ENCODE data around the gene SPINK1.

Gene SPINK1

GRCh38 chr5:147860641-147861025, 29.2 kb upstream of the SPINK1 start:
- DNase-seq (ENCODE audit: insufficient read length, low spot score) (no peak), FAIRE-seq (no peak)
- TF ChIP-seq POLR2A (IDR thresholded peaks at IDR 0.05; ENCODE audit: low read depth, low read length), result no peak

- TF ChIP-seq POLR2A (IDR thresholded peaks at IDR 0.05; ENCODE audit: low read depth, low read length), result no peak
- no peak for DNase-seq (ENCODE audit: insufficient read length, low spot score)
- no peak for FAIRE-seq
Measured at GRCh38 chr5:147859962-147860640, 28.6 kb upstream of the SPINK1 start.

DNA sequence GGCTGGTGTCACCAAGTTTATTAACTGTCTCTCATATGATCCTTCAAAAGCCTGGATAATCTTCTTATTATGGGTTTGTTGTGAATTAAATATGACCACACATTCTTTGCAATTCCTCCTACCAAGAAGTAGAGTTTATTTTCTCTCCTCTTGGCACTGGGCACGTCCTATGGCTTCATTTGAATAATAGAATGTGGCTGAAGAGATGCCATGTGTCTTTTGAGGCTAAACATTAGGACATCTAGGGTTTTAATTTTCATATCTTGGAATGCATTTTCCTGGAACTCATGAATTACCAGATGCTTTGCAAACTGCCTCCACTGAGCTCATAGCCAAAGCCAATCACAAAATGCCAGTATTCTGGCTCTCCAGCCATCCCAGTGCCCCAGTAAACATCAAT, 27.1 kb upstream of the SPINK1 start:
- no peak for TF ChIP-seq POLR2A (IDR thresholded peaks at IDR 0.05; ENCODE audit: low read depth, low read length)
- no peak for FAIRE-seq
- DNase-seq (ENCODE audit: insufficient read length, low spot score), result no peak

DNA sequence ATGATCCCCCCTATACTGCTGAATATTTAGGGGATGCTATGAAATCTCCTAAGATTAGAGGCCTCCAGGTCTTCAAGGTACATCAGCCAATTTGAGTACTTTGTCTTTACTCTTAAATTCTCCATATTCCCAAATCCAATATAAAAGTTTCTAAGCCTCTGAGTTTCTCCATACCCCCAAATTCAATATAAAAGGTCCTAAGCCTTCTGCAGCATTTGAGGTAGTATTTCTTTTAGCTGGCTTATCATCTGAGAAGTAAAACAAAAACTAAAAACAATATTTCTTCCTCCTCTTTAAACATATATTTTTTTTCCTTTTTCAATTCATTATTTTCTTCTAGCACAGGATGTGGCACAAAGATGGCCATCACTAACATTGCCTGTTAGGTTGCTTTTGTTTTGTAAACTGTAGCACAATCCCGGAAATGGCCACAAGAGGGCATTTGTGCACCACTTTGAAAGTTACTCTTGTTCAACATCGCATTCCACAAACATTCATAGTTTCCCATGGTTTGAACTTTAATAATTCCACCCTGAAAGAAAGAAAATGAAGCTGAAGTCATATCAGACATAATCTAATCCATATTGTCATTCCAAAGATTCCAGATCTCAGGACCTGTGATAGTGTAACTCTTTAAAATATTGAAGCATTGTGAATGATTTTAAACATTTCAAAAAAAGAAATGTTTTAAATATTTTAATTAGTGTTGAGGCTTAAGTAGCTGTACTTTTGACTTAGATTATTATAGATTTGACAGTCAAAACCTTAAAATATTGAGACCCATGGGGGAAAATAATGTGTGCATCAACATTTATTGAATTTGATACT, 26.0 kb upstream of the SPINK1 start:
- peak; percentile 74 for FAIRE-seq
- TF ChIP-seq POLR2A (IDR thresholded peaks at IDR 0.05; ENCODE audit: low read depth, low read length), result no peak
- peak; percentile 9 for DNase-seq (ENCODE audit: insufficient read length, low spot score)

DNA sequence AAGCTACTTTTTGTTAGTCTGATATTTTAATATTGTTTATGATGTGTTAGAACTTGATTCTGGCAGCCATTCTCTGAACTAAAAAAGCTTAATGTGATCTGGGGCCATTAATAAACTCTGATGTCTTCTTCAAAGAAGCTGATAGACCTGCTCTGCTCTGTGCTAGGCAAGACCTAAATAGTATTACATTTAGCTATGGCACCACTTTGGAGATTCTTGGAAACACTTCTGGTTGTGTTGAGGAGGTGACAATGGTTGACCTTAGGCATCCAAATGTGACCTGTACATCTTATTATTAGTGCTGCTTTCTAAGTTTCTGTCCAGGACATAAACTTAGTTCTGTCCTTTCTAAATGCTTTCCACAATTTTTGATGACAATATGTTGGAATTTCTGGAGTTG, 25.3 kb upstream of the SPINK1 start:
- TF ChIP-seq POLR2A (IDR thresholded peaks at IDR 0.05; ENCODE audit: low read depth, low read length), result no peak
- FAIRE-seq (no peak), DNase-seq (ENCODE audit: insufficient read length, low spot score) (no peak)

DNA sequence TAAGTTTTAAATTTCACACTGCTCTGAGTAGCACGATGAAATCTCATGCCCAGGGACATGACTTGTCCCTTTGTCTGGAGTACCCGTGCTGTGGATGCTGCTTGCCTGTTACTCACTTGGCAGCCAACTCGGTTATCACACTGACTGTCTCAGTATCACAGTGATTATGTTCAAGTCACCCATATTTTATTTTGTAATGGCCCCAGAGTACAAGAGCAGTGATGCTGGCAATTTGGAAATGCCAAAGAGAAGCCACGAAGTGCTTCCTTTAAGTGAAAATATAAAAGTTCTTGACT, 24.3 kb upstream of the SPINK1 start:
- no peak for DNase-seq (ENCODE audit: insufficient read length, low spot score)
- FAIRE-seq, result no peak
- TF ChIP-seq POLR2A (IDR thresholded peaks at IDR 0.05; ENCODE audit: low read depth, low read length), result no peak

GRCh38 chr5:147854894-147855773, 23.7 kb upstream of the SPINK1 start:
- FAIRE-seq (no peak), DNase-seq (ENCODE audit: insufficient read length, low spot score) (no peak)
- TF ChIP-seq POLR2A (IDR thresholded peaks at IDR 0.05; ENCODE audit: low read depth, low read length), result no peak

DNA sequence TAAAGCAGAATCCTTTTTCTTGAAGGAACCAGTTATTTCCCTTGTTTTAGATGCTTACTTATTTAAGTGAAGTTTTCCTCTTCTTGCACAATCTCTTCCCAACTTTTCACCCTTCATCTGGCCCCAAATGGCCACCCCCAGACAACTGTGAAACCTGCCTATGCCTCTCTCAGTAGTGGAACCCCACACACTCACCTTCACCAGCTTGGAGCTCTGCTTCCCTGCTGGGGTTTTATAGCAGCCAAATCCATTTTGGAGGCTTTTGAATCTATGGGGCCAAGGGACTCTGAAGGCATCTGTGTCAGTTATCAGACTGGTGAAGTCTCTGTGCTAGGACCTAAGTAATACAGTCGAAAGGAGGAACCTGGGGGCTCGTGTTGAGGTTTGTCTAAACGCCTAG, 22.9 kb upstream of the SPINK1 start:
- no peak for TF ChIP-seq POLR2A (IDR thresholded peaks at IDR 0.05; ENCODE audit: low read depth, low read length)
- DNase-seq (ENCODE audit: insufficient read length, low spot score), result no peak
- FAIRE-seq, result no peak

DNA sequence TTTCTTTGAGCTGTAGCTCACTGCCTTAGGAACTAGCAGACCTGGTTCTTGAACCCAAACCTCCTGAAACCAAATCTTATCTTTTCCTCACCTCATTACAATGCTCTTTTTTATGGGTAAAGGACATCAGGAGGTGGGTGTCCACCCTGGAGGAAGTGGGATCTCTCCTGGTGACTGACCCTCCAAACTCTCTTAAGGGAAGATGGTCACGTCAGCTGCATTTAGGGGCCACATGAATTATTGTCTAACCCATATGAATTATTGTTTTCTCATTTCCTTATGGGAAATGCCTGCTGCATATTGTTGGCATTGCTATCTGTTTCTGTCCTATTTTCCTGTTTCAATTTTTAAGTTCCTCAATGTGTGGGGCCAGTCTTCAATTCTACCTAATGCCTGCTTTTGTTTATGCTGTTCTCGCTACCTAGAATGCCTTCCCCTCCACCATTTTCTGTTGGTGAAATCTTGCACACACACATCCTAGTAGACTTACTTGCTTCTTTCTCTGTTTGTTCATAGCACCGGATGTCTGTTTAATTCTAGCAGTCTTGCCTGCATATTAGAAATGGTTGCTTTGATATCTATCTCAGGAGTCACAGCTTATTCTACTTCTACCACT, 22.0 kb upstream of the SPINK1 start:
- TF ChIP-seq POLR2A (IDR thresholded peaks at IDR 0.05; ENCODE audit: low read depth, low read length), result no peak
- DNase-seq (ENCODE audit: insufficient read length, low spot score) (no peak), FAIRE-seq (no peak)

DNA sequence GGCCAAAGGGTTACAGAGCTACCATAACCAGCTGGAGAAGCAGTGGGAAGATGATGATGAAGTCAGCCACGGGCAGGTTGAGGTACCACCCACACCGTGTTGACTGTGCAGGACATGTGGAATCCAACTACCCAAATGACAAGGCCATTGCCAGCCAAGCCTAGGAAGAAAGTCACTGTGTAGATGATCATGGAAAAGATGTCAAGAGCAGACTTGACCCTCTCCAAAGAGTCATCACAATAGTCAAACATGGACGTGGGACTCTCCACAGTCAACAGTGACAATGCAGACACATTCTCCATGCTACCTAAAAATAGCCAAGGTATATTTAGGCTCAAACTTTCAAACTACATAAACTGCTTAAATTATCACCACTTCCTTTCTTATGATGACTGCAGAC, 20.9 kb upstream of the SPINK1 start:
- DNase-seq (ENCODE audit: insufficient read length, low spot score) (no peak), FAIRE-seq (no peak)
- no peak for TF ChIP-seq POLR2A (IDR thresholded peaks at IDR 0.05; ENCODE audit: low read depth, low read length)

DNA sequence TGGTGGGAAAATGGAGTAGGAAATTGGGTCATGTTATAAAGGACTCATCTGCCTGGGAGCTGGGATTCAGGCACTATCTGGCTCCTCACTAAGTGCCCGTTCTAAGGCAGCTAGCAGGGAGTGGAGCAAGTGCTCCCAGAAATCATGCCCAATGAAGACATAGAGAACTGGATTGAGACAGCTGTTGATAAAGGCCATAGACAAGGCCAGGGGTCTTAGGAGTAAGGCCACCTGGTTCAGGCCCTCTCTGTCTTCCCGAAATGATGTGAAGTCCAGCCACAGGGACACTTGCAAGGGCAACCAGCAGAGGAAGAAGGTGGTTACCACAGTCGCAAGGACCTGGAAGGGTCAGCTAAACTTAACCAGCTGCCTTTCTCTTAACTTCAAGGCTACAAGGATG, 20.1 kb upstream of the SPINK1 start:
- no peak for FAIRE-seq
- TF ChIP-seq POLR2A (IDR thresholded peaks at IDR 0.05; ENCODE audit: low read depth, low read length), result no peak
- DNase-seq (ENCODE audit: insufficient read length, low spot score), result no peak

GRCh38 chr5:147849226-147849625, 17.8 kb upstream of the SPINK1 start:
- no peak for DNase-seq (ENCODE audit: insufficient read length, low spot score)
- no peak for FAIRE-seq
- TF ChIP-seq POLR2A (IDR thresholded peaks at IDR 0.05; ENCODE audit: low read depth, low read length), result no peak

- DNase-seq (ENCODE audit: insufficient read length, low spot score), result no peak
- no peak for TF ChIP-seq POLR2A (IDR thresholded peaks at IDR 0.05; ENCODE audit: low read depth, low read length)
- FAIRE-seq, result no peak
Measured at GRCh38 chr5:147845618-147846017, 14.1 kb upstream of the SPINK1 start.

DNA sequence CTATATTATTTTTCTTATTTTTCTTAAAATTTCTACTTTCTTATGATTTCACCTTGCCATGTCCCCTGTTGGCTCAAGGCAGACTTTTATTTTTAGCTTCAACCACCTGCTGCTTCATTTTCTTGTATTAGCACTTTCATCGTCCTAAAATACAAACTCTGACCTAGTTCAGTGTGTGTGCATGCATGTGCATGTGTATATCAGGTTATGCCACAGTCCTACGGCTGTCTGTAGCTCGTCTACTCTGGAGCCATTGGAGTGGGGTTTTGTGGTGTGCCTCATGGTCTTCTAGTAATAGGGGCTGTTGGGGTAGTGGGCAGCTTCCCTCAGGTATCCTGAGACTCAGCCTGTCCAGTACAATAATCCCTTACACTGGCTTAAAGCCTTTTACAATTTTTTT, 13.4 kb upstream of the SPINK1 start:
- DNase-seq (ENCODE audit: insufficient read length, low spot score) (no peak), FAIRE-seq (no peak)
- no peak for TF ChIP-seq POLR2A (IDR thresholded peaks at IDR 0.05; ENCODE audit: low read depth, low read length)

Measured in H54 (cell line).